ENCODE measurements around the gene THOC6.

DNA sequence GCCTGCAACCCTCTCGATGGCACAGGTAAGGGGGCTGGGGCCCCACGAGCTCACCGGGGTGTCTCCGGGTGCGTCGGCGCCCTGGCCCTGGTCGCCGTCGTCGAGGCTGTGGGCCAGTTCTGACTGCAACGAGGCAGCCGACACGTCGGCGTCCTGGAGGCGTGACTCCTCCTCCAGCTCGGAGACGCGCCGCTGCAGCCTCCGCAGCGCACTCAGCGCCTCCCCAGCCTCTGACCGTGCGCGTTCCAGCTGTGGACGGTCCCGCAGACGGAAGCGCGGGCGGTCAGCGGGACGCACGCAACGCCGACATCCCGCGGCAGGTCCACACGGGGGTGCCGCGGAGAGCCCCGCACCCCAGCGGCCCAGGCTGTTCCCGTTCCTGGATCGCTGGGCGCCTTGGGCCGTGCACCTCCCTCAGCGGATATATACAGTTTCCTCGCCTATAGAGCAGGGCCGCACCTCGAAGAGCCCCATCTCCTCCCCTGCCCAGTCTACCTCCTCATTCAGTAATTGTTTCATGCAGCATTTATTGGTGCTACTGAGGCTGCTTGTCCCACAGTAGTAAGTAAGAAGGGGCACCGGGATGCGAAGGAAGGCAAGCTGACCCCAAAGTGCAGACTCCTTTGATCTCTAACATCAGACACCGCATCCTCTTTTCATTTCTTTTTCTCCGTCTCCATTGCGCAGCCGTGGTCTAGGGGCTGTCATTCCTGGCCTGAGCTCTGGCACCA, 5.8 kb downstream of the THOC6 start:
- TF ChIP-seq POLR2A (IDR thresholded peaks at IDR 0.05; ENCODE audit: low read depth, low read length) = no peak
- TF ChIP-seq, protein P1, sequence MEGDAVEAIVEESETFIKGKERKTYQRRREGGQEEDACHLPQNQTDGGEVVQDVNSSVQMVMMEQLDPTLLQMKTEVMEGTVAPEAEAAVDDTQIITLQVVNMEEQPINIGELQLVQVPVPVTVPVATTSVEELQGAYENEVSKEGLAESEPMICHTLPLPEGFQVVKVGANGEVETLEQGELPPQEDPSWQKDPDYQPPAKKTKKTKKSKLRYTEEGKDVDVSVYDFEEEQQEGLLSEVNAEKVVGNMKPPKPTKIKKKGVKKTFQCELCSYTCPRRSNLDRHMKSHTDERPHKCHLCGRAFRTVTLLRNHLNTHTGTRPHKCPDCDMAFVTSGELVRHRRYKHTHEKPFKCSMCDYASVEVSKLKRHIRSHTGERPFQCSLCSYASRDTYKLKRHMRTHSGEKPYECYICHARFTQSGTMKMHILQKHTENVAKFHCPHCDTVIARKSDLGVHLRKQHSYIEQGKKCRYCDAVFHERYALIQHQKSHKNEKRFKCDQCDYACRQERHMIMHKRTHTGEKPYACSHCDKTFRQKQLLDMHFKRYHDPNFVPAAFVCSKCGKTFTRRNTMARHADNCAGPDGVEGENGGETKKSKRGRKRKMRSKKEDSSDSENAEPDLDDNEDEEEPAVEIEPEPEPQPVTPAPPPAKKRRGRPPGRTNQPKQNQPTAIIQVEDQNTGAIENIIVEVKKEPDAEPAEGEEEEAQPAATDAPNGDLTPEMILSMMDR (IDR thresholded peaks at IDR 0.05; ENCODE audit: extremely low read depth in 1 of 2, insufficient read depth in 1 of 2, low read depth in 1 of 2, low read length in 2 of 2) = no peak
- no peak for TF ChIP-seq POLR2AphosphoS5 (IDR thresholded peaks at IDR 0.05; ENCODE audit: insufficient read depth, low read depth, low read length)
- TF ChIP-seq EZH2 (IDR thresholded peaks at IDR 0.05; ENCODE audit: borderline replicate concordance, low read depth, low read length, severe bottlenecking) = peak; percentile 76
- TF ChIP-seq, protein P2, sequence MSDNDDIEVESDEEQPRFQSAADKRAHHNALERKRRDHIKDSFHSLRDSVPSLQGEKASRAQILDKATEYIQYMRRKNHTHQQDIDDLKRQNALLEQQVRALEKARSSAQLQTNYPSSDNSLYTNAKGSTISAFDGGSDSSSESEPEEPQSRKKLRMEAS (IDR thresholded peaks at IDR 0.05; ENCODE audit: insufficient read depth, insufficient read length) = no peak
- TF ChIP-seq FOS (IDR thresholded peaks at IDR 0.05; ENCODE audit: borderline replicate concordance, insufficient read depth, low read length) = no peak
- no peak for TF ChIP-seq JUN (IDR thresholded peaks at IDR 0.05; ENCODE audit: borderline replicate concordance, insufficient read depth, insufficient read length, low read depth)
- no peak for TF ChIP-seq MYC (IDR thresholded peaks at IDR 0.05; ENCODE audit: low read depth, low read length)
- TF ChIP-seq GATA2 (IDR thresholded peaks at IDR 0.05; ENCODE audit: insufficient read depth, insufficient read length, low read depth, low read length) = no peak

Data from endothelial cell of umbilical vein (primary cell).